IPS DF 6.9 (cell line): ENCODE data around the gene GPR78.

Source experiments
- DNase-seq: peaks from one replicate; pipeline ENCODE4 v3.0.0-alpha.2; 2013; ENCODE audit warnings: low read depth, low spot score
- H3K27ac ChIP-seq: one replicate; pipeline ENCODE4 v1.5.1; 2013; ENCODE audit warnings: low read length, control low read depth
- H3K27me3 ChIP-seq: 2 replicates; pipeline ENCODE4 v1.6.1; 2013; ENCODE audit warnings: mild to moderate bottlenecking, low read length; ENCODE audit not compliant: control insufficient read depth, insufficient read depth
- H3K36me3 ChIP-seq: 2 replicates; pipeline ENCODE4 v1.6.1; 2013; ENCODE audit warnings: low read length; ENCODE audit not compliant: control insufficient read depth, insufficient read depth
- H3K4me1 ChIP-seq: 2 replicates; pipeline ENCODE4 v1.6.1; 2013; ENCODE audit warnings: low read length; ENCODE audit not compliant: control insufficient read depth, insufficient read depth
- H3K4me3 ChIP-seq: 2 replicates; pipeline ENCODE4 v1.5.1; 2013; ENCODE audit warnings: mild to moderate bottlenecking, low read length
- H3K9me3 ChIP-seq: 2 replicates; pipeline ENCODE4 v1.6.1; 2013; ENCODE audit warnings: low read length, inconsistent platforms; ENCODE audit not compliant: control insufficient read depth, insufficient read depth
- WGBS: extraction: QIAGEN DNeasy Blood & Tissue Kit; methylation state at CpG from one replicate; pipeline ENCODE4 v1.1.7; 2013; ENCODE audit warnings: mixed read lengths, missing lambda C conversion rate; ENCODE audit not compliant: insufficient read length, insufficient coverage; 5-methylcytosine and 5-hydroxymethylcytosine counted together

Gene GPR78

DNA sequence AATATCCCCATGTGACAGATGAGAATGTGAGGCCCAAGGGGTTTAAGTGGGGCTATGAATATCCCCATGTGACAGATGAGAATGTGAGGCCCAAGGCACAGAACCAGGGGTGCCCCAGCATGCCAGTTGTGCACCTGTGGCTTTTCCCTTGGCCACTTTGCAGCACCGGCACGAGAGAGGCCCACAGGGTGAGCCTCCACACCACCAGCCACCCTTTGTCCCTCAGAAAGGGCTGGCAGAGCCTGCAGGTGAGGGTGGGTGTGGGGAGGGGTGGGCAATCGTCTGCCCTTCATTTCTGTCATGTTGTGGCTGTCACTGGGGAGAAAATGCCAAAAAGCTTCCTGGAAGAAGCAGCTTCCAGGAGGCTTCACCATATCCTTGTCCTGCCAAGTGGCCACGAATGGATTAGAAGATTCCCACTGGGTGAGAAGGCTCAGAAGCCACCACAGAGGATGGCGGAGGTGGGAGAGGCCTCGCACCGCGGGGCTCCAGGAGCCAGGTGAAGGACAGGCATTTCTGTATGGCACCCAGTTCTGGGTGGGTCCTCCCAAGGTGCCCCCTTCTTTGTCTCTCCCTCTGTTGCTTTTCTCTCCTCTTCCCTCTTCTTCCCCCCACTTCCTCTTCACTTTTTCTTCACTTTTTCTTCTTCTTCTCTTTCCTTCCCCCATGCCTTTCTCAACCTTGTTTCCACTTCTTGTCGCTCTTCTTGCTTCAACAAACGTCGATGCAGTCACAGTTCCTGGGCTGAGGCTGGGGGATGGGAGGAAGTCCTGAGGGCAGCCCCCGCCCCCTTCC lies 469 bp upstream of the GPR78 start:
- Histone ChIP-seq H3K4me1 (peaks cover 7% of the 10 kb centered on the region), H3K27me3 (peaks cover 3% of the 10 kb centered on the region; the same call in 1 of the 2 replicates), H3K9me3 (no peaks in the 10 kb centered on the region), H3K27ac (no peak overlapping the region), H3K36me3 (peaks cover 4% of the 10 kb centered on the region; the same call in 1 of the 2 replicates), H3K4me3 (no peak overlapping the region)
- DNase-seq = no peak
- no CpG with 5 or more reads among the region's 12 CpGs for WGBS

DNA sequence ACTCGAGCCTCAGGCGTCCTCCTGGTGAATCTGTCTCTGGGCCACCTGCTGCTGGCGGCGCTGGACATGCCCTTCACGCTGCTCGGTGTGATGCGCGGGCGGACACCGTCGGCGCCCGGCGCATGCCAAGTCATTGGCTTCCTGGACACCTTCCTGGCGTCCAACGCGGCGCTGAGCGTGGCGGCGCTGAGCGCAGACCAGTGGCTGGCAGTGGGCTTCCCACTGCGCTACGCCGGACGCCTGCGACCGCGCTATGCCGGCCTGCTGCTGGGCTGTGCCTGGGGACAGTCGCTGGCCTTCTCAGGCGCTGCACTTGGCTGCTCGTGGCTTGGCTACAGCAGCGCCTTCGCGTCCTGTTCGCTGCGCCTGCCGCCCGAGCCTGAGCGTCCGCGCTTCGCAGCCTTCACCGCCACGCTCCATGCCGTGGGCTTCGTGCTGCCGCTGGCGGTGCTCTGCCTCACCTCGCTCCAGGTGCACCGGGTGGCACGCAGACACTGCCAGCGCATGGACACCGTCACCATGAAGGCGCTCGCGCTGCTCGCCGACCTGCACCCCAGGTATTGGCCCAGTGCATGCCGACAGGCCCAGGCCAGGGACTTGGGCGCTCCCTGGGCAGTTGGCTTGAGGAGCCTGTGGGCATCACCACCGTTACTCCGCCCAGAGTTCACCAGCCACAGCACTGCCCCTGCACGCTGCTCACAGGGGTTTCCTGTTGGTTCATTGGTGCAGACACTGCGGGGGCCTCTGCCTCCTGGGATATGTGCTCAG lies 1.1 kb downstream of the GPR78 start:
- H3K4me1 ChIP-seq = peaks cover 7% of the 10 kb centered on the region
- DNase-seq = no peak
- WGBS = no CpG with 5 or more reads among the region's 66 CpGs
- no peaks in the 10 kb centered on the region for H3K9me3 ChIP-seq
- no peak overlapping the region for H3K27ac ChIP-seq
- peaks cover 4% of the 10 kb centered on the region; the same call in 1 of the 2 replicates for H3K36me3 ChIP-seq
- peaks cover 3% of the 10 kb centered on the region; the same call in 1 of the 2 replicates for H3K27me3 ChIP-seq
- H3K4me3 ChIP-seq = peak overlapping the region; percentile 3; the same call in 1 of the 2 replicates

DNA sequence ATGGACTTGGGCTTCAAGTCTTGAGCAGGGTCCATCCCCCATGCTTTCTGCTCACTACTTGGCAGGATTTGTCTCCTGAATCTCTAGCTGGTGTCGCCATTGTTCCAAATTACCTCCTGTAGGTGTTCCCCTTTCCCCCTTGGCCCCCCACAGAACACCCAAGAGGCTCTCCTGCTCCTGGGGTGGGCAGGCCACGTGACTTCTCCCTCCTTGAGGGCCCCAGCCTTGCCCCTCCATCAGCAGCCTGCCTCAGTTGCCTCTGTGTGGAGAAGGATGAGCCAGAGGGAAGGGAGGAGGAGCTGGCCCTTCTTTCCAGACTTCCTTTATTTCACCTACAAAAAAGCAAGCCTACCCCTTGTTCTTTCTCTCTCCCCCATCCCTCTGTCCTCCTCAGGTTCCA lies 1.8 kb downstream of the GPR78 start:
- WGBS = no CpG with 5 or more reads among the region's 2 CpGs
- peaks cover 3% of the 10 kb centered on the region; the same call in 1 of the 2 replicates for H3K27me3 ChIP-seq
- peaks cover 4% of the 10 kb centered on the region; the same call in 1 of the 2 replicates for H3K36me3 ChIP-seq
- H3K9me3 ChIP-seq = no peaks in the 10 kb centered on the region
- H3K4me3 ChIP-seq = no peak overlapping the region
- peaks cover 8% of the 10 kb centered on the region for H3K4me1 ChIP-seq
- DNase-seq = no peak
- no peak overlapping the region for H3K27ac ChIP-seq

DNA sequence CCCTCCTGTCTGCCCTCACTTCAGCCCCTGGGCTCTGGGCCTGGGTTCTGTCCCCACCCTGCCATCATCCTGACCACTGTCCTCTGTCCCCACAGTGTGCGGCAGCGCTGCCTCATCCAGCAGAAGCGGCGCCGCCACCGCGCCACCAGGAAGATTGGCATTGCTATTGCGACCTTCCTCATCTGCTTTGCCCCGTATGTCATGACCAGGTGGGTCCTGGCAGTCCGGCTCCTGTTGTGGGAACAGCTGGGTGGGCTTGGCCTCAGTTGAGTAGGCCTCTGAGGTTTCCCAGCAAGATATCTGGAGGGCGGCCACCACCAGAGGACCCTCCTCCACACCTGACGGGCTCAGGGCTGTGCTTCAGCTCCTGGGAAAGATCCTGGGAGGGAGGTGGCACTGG lies 2.2 kb downstream of the GPR78 start:
- peaks cover 3% of the 10 kb centered on the region; the same call in 1 of the 2 replicates for H3K27me3 ChIP-seq
- peaks cover 7% of the 10 kb centered on the region for H3K4me1 ChIP-seq

DNA sequence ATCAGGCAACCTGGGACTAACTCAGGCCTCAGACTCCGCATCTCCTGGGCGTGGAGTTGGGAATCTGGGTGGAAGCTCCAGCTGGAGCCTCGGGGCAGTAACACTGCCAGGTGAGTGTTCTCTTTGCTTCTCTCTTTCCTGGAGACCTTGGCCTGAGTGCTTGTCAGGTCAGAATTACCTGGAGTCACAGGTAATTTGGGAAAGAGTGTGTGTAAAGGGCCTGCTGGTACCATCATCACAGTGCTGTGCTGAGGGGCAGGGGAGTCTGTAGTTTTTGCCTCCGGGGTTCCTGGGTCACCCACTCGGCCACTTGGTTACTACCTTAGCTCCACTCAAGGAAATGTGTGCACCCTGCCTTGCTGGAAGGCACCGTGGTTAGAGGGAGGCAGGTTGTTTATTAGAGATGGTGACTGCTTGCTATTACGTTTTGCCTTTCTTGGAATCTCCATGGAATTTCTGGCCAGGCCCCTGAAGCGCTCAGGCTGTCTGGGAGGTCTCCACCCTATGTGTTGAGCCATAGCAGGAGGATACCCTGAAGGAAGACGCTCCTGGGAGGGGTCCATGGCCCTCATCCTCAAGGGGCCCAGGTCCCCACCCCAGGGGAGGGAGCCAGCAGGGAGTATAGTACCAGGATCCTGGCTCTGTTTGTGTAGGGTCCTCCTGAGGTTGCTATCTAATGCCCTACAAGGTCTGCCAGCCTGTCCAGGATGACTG lies 2.9 kb downstream of the GPR78 start:
- Histone ChIP-seq H3K27me3 (peaks cover 3% of the 10 kb centered on the region; the same call in 1 of the 2 replicates), H3K36me3 (peaks cover 4% of the 10 kb centered on the region; the same call in 1 of the 2 replicates), H3K4me3 (no peak overlapping the region), H3K4me1 (peaks cover 7% of the 10 kb centered on the region), H3K27ac (no peak overlapping the region), H3K9me3 (no peaks in the 10 kb centered on the region)
- no peak for DNase-seq
- no CpG with 5 or more reads among the region's 9 CpGs for WGBS

More for the DNA sequence above, 2.2 kb downstream of the GPR78 start:
- WGBS = no CpG with 5 or more reads among the region's 12 CpGs
- peaks cover 4% of the 10 kb centered on the region; the same call in 1 of the 2 replicates for H3K36me3 ChIP-seq
- no peak overlapping the region for H3K4me3 ChIP-seq
- no peak overlapping the region for H3K27ac ChIP-seq
- no peaks in the 10 kb centered on the region for H3K9me3 ChIP-seq
- no peak for DNase-seq

DNA sequence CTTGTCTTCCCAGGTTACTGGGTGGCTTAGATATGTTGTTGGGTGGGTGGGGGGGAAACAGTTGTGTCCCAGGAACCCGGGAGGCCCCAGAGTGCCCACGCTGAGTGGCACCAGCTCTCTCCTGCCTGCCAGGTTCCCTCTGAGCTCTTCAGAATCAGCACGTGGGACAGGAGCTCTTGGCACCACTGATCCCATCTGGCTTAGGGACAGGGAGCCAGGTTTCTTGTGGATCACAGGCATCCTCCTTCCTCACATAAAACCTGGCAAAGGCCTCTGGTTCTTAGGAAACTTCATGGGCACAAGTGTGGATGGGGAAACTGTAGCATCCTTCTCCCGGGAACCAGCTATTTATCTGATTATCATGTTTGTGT lies 3.4 kb downstream of the GPR78 start:
- Histone ChIP-seq H3K36me3 (peaks cover 4% of the 10 kb centered on the region; the same call in 1 of the 2 replicates), H3K4me3 (no peak overlapping the region), H3K4me1 (peaks cover 7% of the 10 kb centered on the region), H3K27me3 (peaks cover 3% of the 10 kb centered on the region; the same call in 1 of the 2 replicates), H3K9me3 (no peaks in the 10 kb centered on the region), H3K27ac (no peak overlapping the region)
- DNase-seq = no peak
- WGBS = no CpG with 5 or more reads among the region's 4 CpGs

DNA sequence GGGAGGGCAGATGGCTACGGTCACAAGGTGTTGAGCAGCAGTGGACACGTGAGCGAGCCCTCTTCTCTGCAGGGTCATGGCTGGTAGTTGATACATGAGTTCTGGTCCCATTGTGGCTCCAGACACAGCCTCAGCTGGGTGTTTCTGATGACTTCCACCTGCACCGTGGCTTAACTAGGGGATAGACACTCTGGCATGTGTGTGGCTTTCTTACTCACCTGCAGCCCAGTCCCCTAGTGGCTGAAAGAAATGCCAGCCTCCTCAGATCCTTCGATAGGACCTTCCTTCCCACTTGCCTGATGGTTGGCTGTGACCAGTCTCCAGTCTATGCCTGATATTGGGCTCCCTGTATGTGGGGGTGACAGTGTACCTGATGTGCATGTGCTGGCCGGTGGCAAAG lies 5.0 kb downstream of the GPR78 start:
- WGBS = no CpG with 5 or more reads among the region's 6 CpGs
- DNase-seq = no peak
- H3K27me3 ChIP-seq = peaks cover 3% of the 10 kb centered on the region; the same call in 1 of the 2 replicates
- H3K4me3 ChIP-seq = no peak overlapping the region
- H3K27ac ChIP-seq = no peak overlapping the region
- peaks cover 4% of the 10 kb centered on the region; the same call in 1 of the 2 replicates for H3K36me3 ChIP-seq
- H3K9me3 ChIP-seq = no peaks in the 10 kb centered on the region
- H3K4me1 ChIP-seq = peaks cover 5% of the 10 kb centered on the region

DNA sequence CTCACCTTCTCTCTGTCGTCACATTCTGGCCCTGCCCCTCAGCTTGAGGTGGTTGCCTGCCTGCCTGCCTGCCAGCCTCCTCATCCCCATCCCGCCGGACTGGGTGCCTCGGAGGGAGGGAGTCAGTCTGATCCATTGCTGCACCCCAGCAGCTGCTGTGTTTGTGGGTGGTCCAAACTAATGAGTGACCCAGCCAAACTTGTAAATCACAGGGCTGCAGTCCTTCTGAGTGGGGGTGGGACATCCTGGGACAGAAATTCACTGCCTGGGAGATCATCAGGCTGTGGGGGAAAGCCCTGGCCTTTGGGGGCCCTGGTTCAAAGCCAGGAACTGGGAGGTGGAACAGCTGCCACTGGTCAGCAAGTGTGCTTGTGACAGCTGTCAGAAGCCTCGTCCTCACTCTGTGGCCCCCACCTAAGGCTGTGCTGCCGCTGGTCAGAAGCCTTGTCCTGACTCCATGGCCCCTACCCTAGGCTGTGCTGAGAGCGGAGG lies 5.6 kb downstream of the GPR78 start:
- Histone ChIP-seq H3K27ac (no peak overlapping the region), H3K4me1 (peaks cover 5% of the 10 kb centered on the region), H3K27me3 (peaks cover 3% of the 10 kb centered on the region; the same call in 1 of the 2 replicates)

DNA sequence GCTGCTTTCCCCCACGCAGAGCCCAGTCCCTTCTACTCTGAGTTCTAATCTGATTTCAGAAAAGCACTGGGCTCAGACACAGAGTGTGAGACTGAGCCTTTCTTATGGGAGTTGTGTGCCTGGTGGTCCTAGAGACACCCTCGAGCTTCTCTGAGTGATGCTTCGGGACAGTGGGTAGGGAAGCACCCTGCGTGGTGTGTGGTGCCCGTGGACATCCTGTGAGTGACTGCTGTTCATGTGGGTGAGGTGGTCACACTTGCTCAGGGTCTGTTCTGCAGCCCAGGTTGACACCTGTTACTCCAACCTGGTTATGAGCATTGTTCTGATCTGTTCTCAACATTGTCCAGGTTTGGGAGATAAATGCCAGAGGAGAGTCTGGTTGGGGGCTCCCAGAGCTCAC lies 6.1 kb downstream of the GPR78 start:
- Histone ChIP-seq H3K4me3 (no peak overlapping the region), H3K27me3 (peaks cover 3% of the 10 kb centered on the region; the same call in 1 of the 2 replicates)

More for the DNA sequence above, 5.6 kb downstream of the GPR78 start:
- no peak for DNase-seq
- Histone ChIP-seq H3K4me3 (no peak overlapping the region), H3K36me3 (peaks cover 4% of the 10 kb centered on the region; the same call in 1 of the 2 replicates), H3K9me3 (no peaks in the 10 kb centered on the region)
- no CpG with 5 or more reads among the region's 7 CpGs for WGBS

More for the DNA sequence above, 6.1 kb downstream of the GPR78 start:
- Histone ChIP-seq H3K4me1 (peaks cover 2% of the 10 kb centered on the region; the same call in 1 of the 2 replicates), H3K9me3 (no peaks in the 10 kb centered on the region), H3K36me3 (peaks cover 2% of the 10 kb centered on the region; the same call in 1 of the 2 replicates), H3K27ac (no peak overlapping the region)
- DNase-seq = no peak
- WGBS = no CpG with 5 or more reads among the region's 5 CpGs
